ENCODE results near the gene DLG5.
A peak's percentile ranks its signal among the peaks of the same experiment; 100 is the strongest.

DNA sequence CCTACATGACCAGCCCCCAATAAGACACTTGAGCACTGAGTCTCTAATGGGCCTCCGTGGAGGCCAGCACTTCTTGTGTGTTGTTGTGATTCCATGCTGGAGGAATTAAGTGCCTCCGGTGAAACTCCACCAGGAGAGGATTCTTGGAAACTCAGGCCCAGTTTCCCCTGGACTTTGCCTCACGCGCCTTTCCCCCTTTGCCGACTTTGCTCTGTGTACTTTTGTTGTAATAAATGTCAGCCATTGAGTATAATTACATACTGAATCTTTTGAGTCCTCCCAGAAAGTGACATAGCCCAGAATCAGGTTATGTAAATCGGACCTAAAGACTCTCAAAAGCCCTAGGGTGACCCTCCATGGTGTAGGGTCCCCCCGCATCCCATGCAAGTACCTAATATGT, 82.4 kb downstream of the DLG5 start:
- no peak for TF ChIP-seq ATF3 (IDR thresholded peaks at IDR 0.05)
- TF ChIP-seq, protein P1, sequence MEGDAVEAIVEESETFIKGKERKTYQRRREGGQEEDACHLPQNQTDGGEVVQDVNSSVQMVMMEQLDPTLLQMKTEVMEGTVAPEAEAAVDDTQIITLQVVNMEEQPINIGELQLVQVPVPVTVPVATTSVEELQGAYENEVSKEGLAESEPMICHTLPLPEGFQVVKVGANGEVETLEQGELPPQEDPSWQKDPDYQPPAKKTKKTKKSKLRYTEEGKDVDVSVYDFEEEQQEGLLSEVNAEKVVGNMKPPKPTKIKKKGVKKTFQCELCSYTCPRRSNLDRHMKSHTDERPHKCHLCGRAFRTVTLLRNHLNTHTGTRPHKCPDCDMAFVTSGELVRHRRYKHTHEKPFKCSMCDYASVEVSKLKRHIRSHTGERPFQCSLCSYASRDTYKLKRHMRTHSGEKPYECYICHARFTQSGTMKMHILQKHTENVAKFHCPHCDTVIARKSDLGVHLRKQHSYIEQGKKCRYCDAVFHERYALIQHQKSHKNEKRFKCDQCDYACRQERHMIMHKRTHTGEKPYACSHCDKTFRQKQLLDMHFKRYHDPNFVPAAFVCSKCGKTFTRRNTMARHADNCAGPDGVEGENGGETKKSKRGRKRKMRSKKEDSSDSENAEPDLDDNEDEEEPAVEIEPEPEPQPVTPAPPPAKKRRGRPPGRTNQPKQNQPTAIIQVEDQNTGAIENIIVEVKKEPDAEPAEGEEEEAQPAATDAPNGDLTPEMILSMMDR (IDR thresholded peaks at IDR 0.05; ENCODE audit: low read depth, low read length, missing input control), result no peak
- TF ChIP-seq RAD21 (IDR thresholded peaks at IDR 0.05), result peak in 1 of 2 donors; percentile 18
- peak; percentile 63 for TF ChIP-seq YY1 (IDR thresholded peaks at IDR 0.05)
- TF ChIP-seq SP1 (IDR thresholded peaks at IDR 0.05), result peak; percentile 65
- TF ChIP-seq, protein P2, sequence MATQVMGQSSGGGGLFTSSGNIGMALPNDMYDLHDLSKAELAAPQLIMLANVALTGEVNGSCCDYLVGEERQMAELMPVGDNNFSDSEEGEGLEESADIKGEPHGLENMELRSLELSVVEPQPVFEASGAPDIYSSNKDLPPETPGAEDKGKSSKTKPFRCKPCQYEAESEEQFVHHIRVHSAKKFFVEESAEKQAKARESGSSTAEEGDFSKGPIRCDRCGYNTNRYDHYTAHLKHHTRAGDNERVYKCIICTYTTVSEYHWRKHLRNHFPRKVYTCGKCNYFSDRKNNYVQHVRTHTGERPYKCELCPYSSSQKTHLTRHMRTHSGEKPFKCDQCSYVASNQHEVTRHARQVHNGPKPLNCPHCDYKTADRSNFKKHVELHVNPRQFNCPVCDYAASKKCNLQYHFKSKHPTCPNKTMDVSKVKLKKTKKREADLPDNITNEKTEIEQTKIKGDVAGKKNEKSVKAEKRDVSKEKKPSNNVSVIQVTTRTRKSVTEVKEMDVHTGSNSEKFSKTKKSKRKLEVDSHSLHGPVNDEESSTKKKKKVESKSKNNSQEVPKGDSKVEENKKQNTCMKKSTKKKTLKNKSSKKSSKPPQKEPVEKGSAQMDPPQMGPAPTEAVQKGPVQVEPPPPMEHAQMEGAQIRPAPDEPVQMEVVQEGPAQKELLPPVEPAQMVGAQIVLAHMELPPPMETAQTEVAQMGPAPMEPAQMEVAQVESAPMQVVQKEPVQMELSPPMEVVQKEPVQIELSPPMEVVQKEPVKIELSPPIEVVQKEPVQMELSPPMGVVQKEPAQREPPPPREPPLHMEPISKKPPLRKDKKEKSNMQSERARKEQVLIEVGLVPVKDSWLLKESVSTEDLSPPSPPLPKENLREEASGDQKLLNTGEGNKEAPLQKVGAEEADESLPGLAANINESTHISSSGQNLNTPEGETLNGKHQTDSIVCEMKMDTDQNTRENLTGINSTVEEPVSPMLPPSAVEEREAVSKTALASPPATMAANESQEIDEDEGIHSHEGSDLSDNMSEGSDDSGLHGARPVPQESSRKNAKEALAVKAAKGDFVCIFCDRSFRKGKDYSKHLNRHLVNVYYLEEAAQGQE (IDR thresholded peaks at IDR 0.05), result no peak
- no peak for TF ChIP-seq TAF1 (conservative IDR thresholded peaks at IDR 0.05)
- TF ChIP-seq GABPA (IDR thresholded peaks at IDR 0.05 in 1 of 2, conservative IDR thresholded peaks at IDR 0.05 in 1 of 2), result no peak
- peak in 1 of 2 donors; percentile 39 for TF ChIP-seq JUND (IDR thresholded peaks at IDR 0.05)
- no peak for TF ChIP-seq EGR1 (IDR thresholded peaks at IDR 0.05; ENCODE audit: low read depth in 2 of 2)
- peak; percentile 88 to 91 for TF ChIP-seq HNF4A (conservative IDR thresholded peaks at IDR 0.05)
